K562 (cell line): ENCODE measurements around the gene PRRC2A. TPM values are rescaled to one million over a fixed set of nuclear protein-coding genes. Genes with fewer than 3 reads are reported as not detected.

Experiments
- CEBPZ ChIP-seq: fragments of 150-350 bp; IDR thresholded peaks from 2 replicates; pipeline ENCODE4 v1.6.1; 2014; ENCODE audit warnings: low read depth, mild to moderate bottlenecking, low read length, borderline replicate concordance
- CHD4 ChIP-seq: fragments of 200-600 bp; sonication (generic); IDR thresholded peaks from 3 replicates; pipeline ENCODE4 v1.6.1; 2012; ENCODE audit warnings: low read depth, mild to moderate bottlenecking, mixed read lengths, low read length, inconsistent platforms; ENCODE audit not compliant: insufficient read depth, insufficient replicate concordance, poor library complexity, severe bottlenecking
- CTBP1 ChIP-seq: fragments of 450-650 bp; IDR thresholded peaks from 2 replicates; pipeline ENCODE4 v1.6.1; 2016; ENCODE audit warnings: borderline replicate concordance
- FIP1L1 ChIP-seq: fragments of 200-400 bp; formaldehyde crosslinking; IDR thresholded peaks from 2 replicates; pipeline ENCODE4 v1.6.1; 2018; ENCODE audit warnings: mild to moderate bottlenecking, low read depth, low read length; ENCODE audit not compliant: poor library complexity, severe bottlenecking
- POLR2A ChIP-seq: fragments of 450-650 bp; conservative IDR thresholded peaks from 2 replicates; pipeline ENCODE4 v1.6.1; 2016
- ZNF277 ChIP-seq: fragments of 250-450 bp; sonication (Bioruptor Pico); IDR thresholded peaks from 2 replicates; pipeline ENCODE4 v1.8.0; 2022; ENCODE audit warnings: inconsistent platforms, mild to moderate bottlenecking, moderate library complexity, borderline replicate concordance
- polyA plus RNA-seq, 8 experiments: library from polyadenylated mRNA; depleted of rRNA in 4 of 8; stranded (reverse) in 5 of 8; unstranded in 3 of 8; fragments of >200 nt; fragmentation: Nextera tagmentation in 2 of 8; fragmentation: Illumina TruSeq in 1 of 8; extraction: Ambion mirVana in 2 of 8; extraction: Trizol in 1 of 8; gene quantifications; 2 replicates each; pipeline versions ENCODE4 v1.2.1 to v1.2.3, GENCODE V29; 2011 to 2014; ENCODE audit warnings: inconsistent platforms in 1 of 8, missing spikeins in 1 of 8
- total RNA-seq, 7 experiments: library from RNA; depleted of rRNA in 6 of 7; stranded (reverse); fragments of >200 nt in 6 of 7; fragmentation: Illumina TruSeq in 2 of 7; extraction: Trizol in 2 of 7; gene quantifications; 2 replicates each; pipeline versions ENCODE4 v1.2.1 to v1.2.3, GENCODE V29; 2011 to 2021; ENCODE audit warnings: low replicate concordance in 1 of 7
- TF ChIP-seq, protein P1 (sequence below): fragments of 450-650 bp; IDR thresholded peaks from 2 replicates; pipeline ENCODE4 v1.6.1; 2016; ENCODE audit warnings: low read depth
- TF ChIP-seq, protein P2 (sequence below): fragments of 450-650 bp; formaldehyde crosslinking; IDR thresholded peaks from 2 replicates; pipeline ENCODE4 v1.4.0; 2020; ENCODE audit warnings: mild to moderate bottlenecking, moderate library complexity

PRRC2A gene
- total and polyA plus RNA-seq, 9 of the 15 experiments (the other 6 are each of a cell fraction or from before 2014, with no cell fraction given) = 1.0 to 332 (median 63.0) TPM

GRCh38 chr6:31619805-31620585 is 520 bp upstream of the PRRC2A start (continued):
- TF ChIP-seq, protein P1, sequence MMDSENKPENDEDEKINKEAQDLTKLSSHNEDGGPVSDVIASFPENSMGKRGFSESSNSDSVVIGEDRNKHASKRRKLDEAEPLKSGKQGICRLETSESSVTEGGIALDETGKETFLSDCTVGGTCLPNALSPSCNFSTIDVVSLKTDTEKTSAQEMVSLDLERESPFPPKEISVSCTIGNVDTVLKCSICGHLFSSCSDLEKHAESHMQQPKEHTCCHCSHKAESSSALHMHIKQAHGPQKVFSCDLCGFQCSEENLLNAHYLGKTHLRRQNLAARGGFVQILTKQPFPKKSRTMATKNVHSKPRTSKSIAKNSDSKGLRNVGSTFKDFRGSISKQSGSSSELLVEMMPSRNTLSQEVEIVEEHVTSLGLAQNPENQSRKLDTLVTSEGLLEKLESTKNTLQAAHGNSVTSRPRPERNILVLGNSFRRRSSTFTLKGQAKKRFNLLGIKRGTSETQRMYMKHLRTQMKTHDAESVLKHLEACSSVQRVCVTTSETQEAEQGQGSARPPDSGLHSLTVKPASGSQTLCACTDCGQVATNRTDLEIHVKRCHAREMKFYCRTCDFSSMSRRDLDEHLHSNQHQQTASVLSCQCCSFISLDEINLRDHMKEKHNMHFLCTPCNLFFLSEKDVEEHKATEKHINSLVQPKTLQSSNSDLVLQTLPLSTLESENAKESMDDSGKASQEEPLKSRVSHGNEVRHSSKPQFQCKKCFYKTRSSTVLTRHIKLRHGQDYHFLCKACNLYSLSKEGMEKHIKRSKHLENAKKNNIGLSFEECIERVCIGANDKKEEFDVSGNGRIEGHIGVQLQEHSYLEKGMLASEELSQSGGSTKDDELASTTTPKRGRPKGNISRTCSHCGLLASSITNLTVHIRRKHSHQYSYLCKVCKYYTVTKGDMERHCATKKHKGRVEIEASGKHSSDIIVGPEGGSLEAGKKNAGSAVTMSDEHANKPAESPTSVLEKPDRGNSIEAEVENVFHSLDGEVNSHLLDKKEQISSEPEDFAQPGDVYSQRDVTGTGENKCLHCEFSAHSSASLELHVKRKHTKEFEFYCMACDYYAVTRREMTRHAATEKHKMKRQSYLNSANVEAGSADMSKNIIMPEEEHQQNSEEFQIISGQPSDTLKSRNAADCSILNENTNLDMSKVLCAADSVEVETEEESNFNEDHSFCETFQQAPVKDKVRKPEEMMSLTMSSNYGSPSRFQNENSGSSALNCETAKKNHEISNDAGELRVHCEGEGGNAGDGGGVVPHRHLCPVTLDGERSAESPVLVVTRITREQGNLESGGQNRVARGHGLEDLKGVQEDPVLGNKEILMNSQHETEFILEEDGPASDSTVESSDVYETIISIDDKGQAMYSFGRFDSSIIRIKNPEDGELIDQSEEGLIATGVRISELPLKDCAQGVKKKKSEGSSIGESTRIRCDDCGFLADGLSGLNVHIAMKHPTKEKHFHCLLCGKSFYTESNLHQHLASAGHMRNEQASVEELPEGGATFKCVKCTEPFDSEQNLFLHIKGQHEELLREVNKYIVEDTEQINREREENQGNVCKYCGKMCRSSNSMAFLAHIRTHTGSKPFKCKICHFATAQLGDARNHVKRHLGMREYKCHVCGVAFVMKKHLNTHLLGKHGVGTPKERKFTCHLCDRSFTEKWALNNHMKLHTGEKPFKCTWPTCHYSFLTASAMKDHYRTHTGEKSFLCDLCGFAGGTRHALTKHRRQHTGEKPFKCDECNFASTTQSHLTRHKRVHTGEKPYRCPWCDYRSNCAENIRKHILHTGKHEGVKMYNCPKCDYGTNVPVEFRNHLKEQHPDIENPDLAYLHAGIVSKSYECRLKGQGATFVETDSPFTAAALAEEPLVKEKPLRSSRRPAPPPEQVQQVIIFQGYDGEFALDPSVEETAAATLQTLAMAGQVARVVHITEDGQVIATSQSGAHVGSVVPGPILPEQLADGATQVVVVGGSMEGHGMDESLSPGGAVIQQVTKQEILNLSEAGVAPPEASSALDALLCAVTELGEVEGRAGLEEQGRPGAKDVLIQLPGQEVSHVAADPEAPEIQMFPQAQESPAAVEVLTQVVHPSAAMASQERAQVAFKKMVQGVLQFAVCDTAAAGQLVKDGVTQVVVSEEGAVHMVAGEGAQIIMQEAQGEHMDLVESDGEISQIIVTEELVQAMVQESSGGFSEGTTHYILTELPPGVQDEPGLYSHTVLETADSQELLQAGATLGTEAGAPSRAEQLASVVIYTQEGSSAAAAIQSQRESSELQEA = no peak
- TF ChIP-seq FIP1L1 (no peak), CHD4 (no peak), ZNF277 (no peak), CEBPZ (no peak), POLR2A (peak; percentile 99), CTBP1 (peak; percentile 65; the same call in 1 of the 2 replicates)
- TF ChIP-seq, protein P2, sequence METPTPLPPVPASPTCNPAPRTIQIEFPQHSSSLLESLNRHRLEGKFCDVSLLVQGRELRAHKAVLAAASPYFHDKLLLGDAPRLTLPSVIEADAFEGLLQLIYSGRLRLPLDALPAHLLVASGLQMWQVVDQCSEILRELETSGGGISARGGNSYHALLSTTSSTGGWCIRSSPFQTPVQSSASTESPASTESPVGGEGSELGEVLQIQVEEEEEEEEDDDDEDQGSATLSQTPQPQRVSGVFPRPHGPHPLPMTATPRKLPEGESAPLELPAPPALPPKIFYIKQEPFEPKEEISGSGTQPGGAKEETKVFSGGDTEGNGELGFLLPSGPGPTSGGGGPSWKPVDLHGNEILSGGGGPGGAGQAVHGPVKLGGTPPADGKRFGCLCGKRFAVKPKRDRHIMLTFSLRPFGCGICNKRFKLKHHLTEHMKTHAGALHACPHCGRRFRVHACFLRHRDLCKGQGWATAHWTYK = peak; percentile 90
